Upper lobe of left lung (tissue), 6 donors: Measurements from ENCODE around the gene MDK. TPM values are rescaled to one million over a fixed set of nuclear protein-coding genes. Genes with fewer than 3 reads are reported as not detected.

Experiments used
- ATAC-seq, 2 donors: fragments of 200-7000 bp; cut with Tn5 transposase; one replicate each; pipeline ENCODE4 v1.9.1; 2022; ENCODE audit warnings: mild to moderate bottlenecking in 2 of 2, moderate library complexity in 2 of 2; ENCODE audit not compliant: low FRiP score in 2 of 2
- DNase-seq, 2 donors: peaks; one replicate each; pipeline ENCODE4 v3.0.0-alpha.2; 2019 to 2020
- H3K27ac ChIP-seq, 4 donors: fragments of 200-600 bp; sonication (generic); one replicate each; pipeline ENCODE4 v1.5.1; 2016 to 2019
- H3K27me3 ChIP-seq, 4 donors: fragments of 200-600 bp; sonication (generic); one replicate each; pipeline ENCODE4 v1.5.1; 2017 to 2019
- H3K36me3 ChIP-seq, 4 donors: fragments of 200-600 bp; sonication (generic); one replicate each; pipeline ENCODE4 v1.5.1; 2016 to 2019
- H3K4me1 ChIP-seq, 4 donors: fragments of 200-600 bp; sonication (generic); one replicate each; pipeline ENCODE4 v1.5.1; 2018 to 2019
- H3K4me3 ChIP-seq, 4 donors: fragments of 200-600 bp; sonication (generic); one replicate each; pipeline ENCODE4 v1.5.1; 2017 to 2019; ENCODE audit warnings: mild to moderate bottlenecking in 2 of 4, moderate library complexity in 1 of 4
- H3K9me3 ChIP-seq, 4 donors: fragments of 200-600 bp; sonication (generic); one replicate each; pipeline ENCODE4 v1.5.1; 2018 to 2019
- EP300 ChIP-seq, 4 donors: sonication (generic); formaldehyde crosslinking; IDR thresholded peaks; one replicate each; pipeline ENCODE4 v1.5.1; 2017; ENCODE audit warnings: antibody characterized with exemption in 4 of 4, control low read depth in 2 of 4
- POLR2A ChIP-seq, 4 donors: fragments of 450-650 bp; IDR thresholded peaks; one replicate each; pipeline ENCODE4 v1.5.1; 2016 to 2017; ENCODE audit warnings: antibody characterized with exemption in 4 of 4, mild to moderate bottlenecking in 2 of 4
- POLR2AphosphoS5 ChIP-seq, 2 donors: sonication (generic); formaldehyde crosslinking; IDR thresholded peaks; one replicate each; pipeline ENCODE4 v1.5.1; 2017; ENCODE audit warnings: antibody characterized with exemption in 2 of 2
- WGBS, 2 donors: methylation state at CpG; one replicate each; pipeline ENCODE4 v1.1.5; 2017 to 2018; 5-methylcytosine and 5-hydroxymethylcytosine counted together
- total RNA-seq, 6 donors: library from RNA; depleted of rRNA in 4 of 6; stranded (reverse); fragments of >200 nt in 4 of 6; gene quantifications; one replicate each; pipeline versions ENCODE4 v1.1.0 to v1.2.1, GENCODE V29; 2016 to 2021
- TF ChIP-seq, protein P1 (sequence below), 6 experiments: fragments of 450-650 bp in 4 of 6; fragments of 200-600 bp in 2 of 6; sonication (generic) in 2 of 6; IDR thresholded peaks; one replicate each; pipeline ENCODE4 v1.5.1; 2016 to 2019; ENCODE audit warnings: antibody characterized with exemption in 6 of 6
- donor health status: DM: no; HTN: no; CAD: no; lungs with moderate emphysema.
- donor health status: DM: no; HTN: yes; CAD: no; lungs with severe emphysema.

Gene MDK
- total RNA-seq, 6 donors from 2014 or later, result 14.3 to 44.8 (median 34.1) TPM; not detected in 1

DNA sequence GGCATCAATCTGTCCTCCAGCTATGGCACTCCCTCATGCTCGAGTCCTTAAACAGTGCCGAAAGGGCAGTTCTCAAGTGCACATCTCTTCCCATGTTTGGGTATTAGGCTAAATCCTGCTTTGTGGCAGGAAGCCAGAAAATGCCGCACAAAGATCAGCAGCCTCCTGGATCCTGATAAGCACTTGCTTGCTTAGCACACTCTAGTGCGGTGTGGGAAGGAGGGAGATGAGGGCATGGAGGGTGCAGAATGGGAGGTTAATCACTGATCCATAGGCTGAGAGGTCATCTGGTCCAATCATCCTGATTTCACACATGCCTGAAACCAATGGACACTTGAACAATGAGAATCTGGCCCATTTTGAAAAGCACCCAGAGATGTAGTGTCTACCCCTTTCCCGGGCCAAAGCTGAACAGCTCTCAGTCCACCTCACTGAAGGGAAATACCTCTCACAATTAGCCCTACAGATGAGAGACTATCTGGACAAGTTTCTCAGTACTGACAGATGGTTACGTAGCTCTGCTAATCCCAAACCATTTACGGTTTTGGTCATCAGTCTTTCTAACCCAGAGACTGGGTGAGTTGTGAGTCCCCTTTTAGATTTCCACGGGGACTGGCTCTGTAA, 39.9 kb downstream of the MDK start:
- no peak for DNase-seq
- no peak overlapping the region for H3K4me3 ChIP-seq
- H3K9me3 ChIP-seq, result no peaks in the 10 kb centered on the region
- no peaks in the 10 kb centered on the region for H3K27me3 ChIP-seq
- TF ChIP-seq EP300 (IDR thresholded peaks at IDR 0.05), result no peak
- TF ChIP-seq, protein P1, sequence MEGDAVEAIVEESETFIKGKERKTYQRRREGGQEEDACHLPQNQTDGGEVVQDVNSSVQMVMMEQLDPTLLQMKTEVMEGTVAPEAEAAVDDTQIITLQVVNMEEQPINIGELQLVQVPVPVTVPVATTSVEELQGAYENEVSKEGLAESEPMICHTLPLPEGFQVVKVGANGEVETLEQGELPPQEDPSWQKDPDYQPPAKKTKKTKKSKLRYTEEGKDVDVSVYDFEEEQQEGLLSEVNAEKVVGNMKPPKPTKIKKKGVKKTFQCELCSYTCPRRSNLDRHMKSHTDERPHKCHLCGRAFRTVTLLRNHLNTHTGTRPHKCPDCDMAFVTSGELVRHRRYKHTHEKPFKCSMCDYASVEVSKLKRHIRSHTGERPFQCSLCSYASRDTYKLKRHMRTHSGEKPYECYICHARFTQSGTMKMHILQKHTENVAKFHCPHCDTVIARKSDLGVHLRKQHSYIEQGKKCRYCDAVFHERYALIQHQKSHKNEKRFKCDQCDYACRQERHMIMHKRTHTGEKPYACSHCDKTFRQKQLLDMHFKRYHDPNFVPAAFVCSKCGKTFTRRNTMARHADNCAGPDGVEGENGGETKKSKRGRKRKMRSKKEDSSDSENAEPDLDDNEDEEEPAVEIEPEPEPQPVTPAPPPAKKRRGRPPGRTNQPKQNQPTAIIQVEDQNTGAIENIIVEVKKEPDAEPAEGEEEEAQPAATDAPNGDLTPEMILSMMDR (IDR thresholded peaks at IDR 0.05), result no peak
- no peak for TF ChIP-seq POLR2A (IDR thresholded peaks at IDR 0.05)
- TF ChIP-seq POLR2AphosphoS5 (IDR thresholded peaks at IDR 0.05), result no peak
- ATAC-seq, result no peak
- no peak overlapping the region for H3K27ac ChIP-seq
- H3K36me3 ChIP-seq, result peaks cover 4 to 41% (median 21%) of the 10 kb centered on the region in 4 donors
- 85 to 91% methylated on average over 6 to 8 of the region's 8 CpGs for WGBS, 2 donors
- H3K4me1 ChIP-seq, result no peaks in the 10 kb centered on the region

- TF ChIP-seq POLR2A (IDR thresholded peaks at IDR 0.05), result no peak
- TF ChIP-seq POLR2AphosphoS5 (IDR thresholded peaks at IDR 0.05), result no peak
- TF ChIP-seq, protein P1 (IDR thresholded peaks at IDR 0.05), result no peak
- no peak for TF ChIP-seq EP300 (IDR thresholded peaks at IDR 0.05)
- no peaks in the 10 kb centered on the region for H3K27me3 ChIP-seq
- no peak for DNase-seq
- no peaks in the 10 kb centered on the region for H3K9me3 ChIP-seq
- WGBS, 2 donors, result 76 to 81% methylated on average over 7 of the region's 7 CpGs
- no peak overlapping the region for H3K4me3 ChIP-seq
- no peaks in the 10 kb centered on the region for H3K4me1 ChIP-seq
- no peak for ATAC-seq
- peaks cover 4 to 35% (median 10%) of the 10 kb centered on the region in 4 donors for H3K36me3 ChIP-seq
- H3K27ac ChIP-seq, result no peak overlapping the region
Observed at GRCh38 chr11:46422588-46422987, 41.1 kb downstream of the MDK start.

DNA sequence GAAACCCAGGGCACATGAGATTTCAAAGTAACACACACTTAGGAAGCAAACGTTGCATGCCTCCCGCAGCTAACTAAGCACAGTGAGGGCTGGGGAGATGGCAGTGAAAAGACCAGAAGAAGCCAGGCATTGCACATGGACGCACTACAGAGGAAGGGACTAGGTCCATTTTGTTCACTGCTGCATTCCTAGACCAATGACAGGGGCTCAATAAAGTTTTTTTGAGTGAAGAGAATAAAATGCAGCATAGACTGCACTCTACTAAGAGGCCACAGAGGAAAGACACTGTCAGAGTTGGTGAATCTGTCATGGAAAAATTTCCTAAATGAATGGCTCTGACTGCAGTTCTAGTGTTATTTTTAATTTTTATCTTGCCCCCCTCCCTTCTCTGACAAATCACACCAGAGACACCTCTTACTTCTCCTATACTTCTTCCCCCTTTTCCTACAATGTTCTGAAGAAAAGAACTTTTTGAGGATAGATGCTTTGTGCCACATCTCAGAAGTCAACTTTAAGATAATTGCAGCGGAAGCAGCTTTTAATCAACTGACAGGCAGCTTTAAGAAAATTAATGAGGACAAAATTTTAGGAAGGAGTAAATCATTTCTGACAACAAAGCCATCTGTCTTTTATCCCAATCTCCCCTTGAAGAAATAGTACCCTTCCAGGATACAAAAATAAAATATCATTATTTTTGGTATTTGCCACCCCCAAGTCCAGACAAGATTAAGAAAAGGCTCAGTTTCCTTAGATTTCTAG, 44.9 kb downstream of the MDK start:
- ATAC-seq, result no peak
- peaks cover 4 to 51% (median 23%) of the 10 kb centered on the region in 4 donors for H3K36me3 ChIP-seq

GRCh38 chr11:46427364-46427763, 45.9 kb downstream of the MDK start:
- Histone ChIP-seq H3K4me1 (no peaks in the 10 kb centered on the region), H3K9me3 (no peaks in the 10 kb centered on the region), H3K4me3 (no peak overlapping the region), H3K36me3 (peaks cover 4 to 48% (median 20%) of the 10 kb centered on the region in 4 donors), H3K27me3 (no peaks in the 10 kb centered on the region), H3K27ac (no peak overlapping the region)
- ATAC-seq (no peak), DNase-seq (no peak)
- TF ChIP-seq POLR2AphosphoS5 (IDR thresholded peaks at IDR 0.05) (no peak), POLR2A (IDR thresholded peaks at IDR 0.05) (no peak), EP300 (IDR thresholded peaks at IDR 0.05) (no peak)
- TF ChIP-seq, protein P1 (IDR thresholded peaks at IDR 0.05), result no peak
- 90 to 95% methylated on average over 9 of the region's 9 CpGs for WGBS, 2 donors

More for the DNA sequence above, 44.9 kb downstream of the MDK start:
- Histone ChIP-seq H3K9me3 (no peaks in the 10 kb centered on the region), H3K4me3 (no peak overlapping the region), H3K27ac (no peak overlapping the region), H3K27me3 (no peaks in the 10 kb centered on the region), H3K4me1 (no peaks in the 10 kb centered on the region)
- no peak for DNase-seq
- WGBS, 2 donors, result 89 to 93% methylated on average over 4 of the region's 4 CpGs
- no peak for TF ChIP-seq POLR2AphosphoS5 (IDR thresholded peaks at IDR 0.05)
- no peak for TF ChIP-seq EP300 (IDR thresholded peaks at IDR 0.05)
- no peak for TF ChIP-seq POLR2A (IDR thresholded peaks at IDR 0.05)
- TF ChIP-seq, protein P1 (IDR thresholded peaks at IDR 0.05), result no peak
